K562 (cell line): ENCODE results near the gene RRAD. TPM values are rescaled to one million over a fixed set of nuclear protein-coding genes. Genes with fewer than 3 reads are reported as not detected.

Source experiments
- ARID1B ChIP-seq: fragments of 450-650 bp; IDR thresholded peaks from 2 replicates; pipeline ENCODE4 v1.6.1; 2016; ENCODE audit warnings: antibody characterized with exemption, mild to moderate bottlenecking, inconsistent platforms
- C11orf30 ChIP-seq: fragments of 450-650 bp; IDR thresholded peaks from 2 replicates; pipeline ENCODE4 v1.6.1; 2016; ENCODE audit warnings: low read depth, mild to moderate bottlenecking
- ILF3 ChIP-seq: fragments of 450-650 bp; IDR thresholded peaks from 2 replicates; pipeline ENCODE4 v1.6.1; 2018; ENCODE audit warnings: antibody characterized with exemption, mild to moderate bottlenecking, moderate library complexity, borderline replicate concordance
- KDM4B ChIP-seq, 2 experiments: fragments of 450-650 bp in 1 of 2; sonication (generic) in 1 of 2; IDR thresholded peaks; 2 replicates each; pipeline ENCODE4 v1.6.1; 2016 to 2017; ENCODE audit warnings: borderline replicate concordance in 2 of 2, antibody characterized with exemption in 1 of 2, low read depth in 1 of 2, mild to moderate bottlenecking in 1 of 2
- KLF13 ChIP-seq: fragments of 450-650 bp; IDR thresholded peaks from 2 replicates; pipeline ENCODE4 v1.6.1; 2016; ENCODE audit warnings: missing genetic modification characterization, low read depth, mild to moderate bottlenecking, missing compliant biosample characterization, moderate library complexity, borderline replicate concordance
- MTA3 ChIP-seq: fragments of 450-650 bp; formaldehyde crosslinking; IDR thresholded peaks from 2 replicates; pipeline ENCODE4 v1.6.1; 2017; ENCODE audit warnings: mild to moderate bottlenecking, borderline replicate concordance
- POLR2B ChIP-seq: fragments of 450-650 bp; IDR thresholded peaks from 2 replicates; pipeline ENCODE4 v1.6.1; 2018; ENCODE audit warnings: low read depth; ENCODE audit not compliant: partially characterized antibody
- PYGO2 ChIP-seq: fragments of 450-650 bp; IDR thresholded peaks from 2 replicates; pipeline ENCODE4 v1.6.1; 2016; ENCODE audit warnings: mild to moderate bottlenecking, missing genetic modification characterization, moderate library complexity, missing compliant biosample characterization
- TAF9B ChIP-seq: fragments of 450-650 bp; IDR thresholded peaks from 2 replicates; pipeline ENCODE4 v1.6.1; 2018; ENCODE audit warnings: mild to moderate bottlenecking; ENCODE audit not compliant: partially characterized antibody
- ZNF184 ChIP-seq: sonication (generic); formaldehyde crosslinking; IDR thresholded peaks from 2 replicates; pipeline ENCODE4 v1.5.0; 2020; ENCODE audit warnings: missing genetic modification reagents
- polyA plus RNA-seq, 8 experiments: library from polyadenylated mRNA; depleted of rRNA in 4 of 8; stranded (reverse) in 5 of 8; unstranded in 3 of 8; fragments of >200 nt; fragmentation: Nextera tagmentation in 2 of 8; fragmentation: Illumina TruSeq in 1 of 8; extraction: Ambion mirVana in 2 of 8; extraction: Trizol in 1 of 8; gene quantifications; 2 replicates each; pipeline versions ENCODE4 v1.2.1 to v1.2.3, GENCODE V29; 2011 to 2014; ENCODE audit warnings: inconsistent platforms in 1 of 8, missing spikeins in 1 of 8
- total RNA-seq, 7 experiments: library from RNA; depleted of rRNA in 6 of 7; stranded (reverse); fragments of >200 nt in 6 of 7; fragmentation: Illumina TruSeq in 2 of 7; extraction: Trizol in 2 of 7; gene quantifications; 2 replicates each; pipeline versions ENCODE4 v1.2.1 to v1.2.3, GENCODE V29; 2011 to 2021; ENCODE audit warnings: low replicate concordance in 1 of 7
- TF ChIP-seq, protein P1 (sequence below), 2 experiments: fragments of 450-650 bp in 1 of 2; sonication (generic) in 1 of 2; formaldehyde crosslinking in 1 of 2; IDR thresholded peaks; 2 replicates each; pipeline versions ENCODE4 v1.7.1 to v1.9.0; 2016 to 2022; ENCODE audit warnings: inconsistent platforms in 1 of 2, mild to moderate bottlenecking in 1 of 2, missing genetic modification reagents in 1 of 2
- TF ChIP-seq, protein P2 (sequence below): fragments of 450-650 bp; IDR thresholded peaks from 2 replicates; pipeline ENCODE4 v1.6.1; 2018; ENCODE audit not compliant: partially characterized antibody

RRAD gene
- total and polyA plus RNA-seq, 9 of the 15 experiments (the other 6 are each of a cell fraction or from before 2014, with no cell fraction given): 0.09 to 0.20 (median 0.13) TPM; not detected in 5

DNA sequence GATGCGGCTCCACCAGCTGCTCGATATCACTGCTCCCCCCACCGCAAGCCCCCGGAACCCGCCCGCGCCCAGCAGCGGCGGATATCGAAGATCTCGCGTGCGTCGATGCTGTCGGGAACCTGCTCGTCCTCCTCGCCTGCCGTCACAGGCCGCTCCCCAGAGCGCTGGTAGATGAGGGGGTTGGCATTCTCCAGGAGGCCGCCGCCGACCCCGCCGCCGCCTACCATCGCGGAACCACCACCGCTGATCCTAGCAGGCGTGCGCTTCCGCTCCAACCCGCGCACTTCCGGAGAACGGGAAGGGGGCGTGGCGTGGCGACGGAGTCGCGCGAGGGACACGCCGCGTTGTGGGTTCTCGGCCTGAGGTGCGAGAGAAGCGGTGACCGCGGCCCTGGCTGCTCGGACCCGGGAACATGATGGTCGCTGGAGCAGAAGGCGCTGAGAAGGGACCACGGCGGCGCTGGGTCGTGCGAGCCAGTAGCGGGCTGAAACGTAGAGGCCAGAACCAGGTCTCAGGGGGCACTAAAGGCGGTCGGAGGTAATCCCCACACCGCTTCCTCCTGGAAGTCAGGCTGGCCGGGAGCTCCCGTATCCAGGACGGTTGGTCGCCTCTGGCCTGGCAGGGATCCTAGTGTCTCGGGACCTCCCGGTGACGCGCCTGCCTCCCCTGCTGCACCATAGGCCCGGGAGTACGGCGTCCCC lies 9.0 kb upstream of the RRAD start, which contains the start of gene CIAO2B (continued):
- TF ChIP-seq, protein P1, sequence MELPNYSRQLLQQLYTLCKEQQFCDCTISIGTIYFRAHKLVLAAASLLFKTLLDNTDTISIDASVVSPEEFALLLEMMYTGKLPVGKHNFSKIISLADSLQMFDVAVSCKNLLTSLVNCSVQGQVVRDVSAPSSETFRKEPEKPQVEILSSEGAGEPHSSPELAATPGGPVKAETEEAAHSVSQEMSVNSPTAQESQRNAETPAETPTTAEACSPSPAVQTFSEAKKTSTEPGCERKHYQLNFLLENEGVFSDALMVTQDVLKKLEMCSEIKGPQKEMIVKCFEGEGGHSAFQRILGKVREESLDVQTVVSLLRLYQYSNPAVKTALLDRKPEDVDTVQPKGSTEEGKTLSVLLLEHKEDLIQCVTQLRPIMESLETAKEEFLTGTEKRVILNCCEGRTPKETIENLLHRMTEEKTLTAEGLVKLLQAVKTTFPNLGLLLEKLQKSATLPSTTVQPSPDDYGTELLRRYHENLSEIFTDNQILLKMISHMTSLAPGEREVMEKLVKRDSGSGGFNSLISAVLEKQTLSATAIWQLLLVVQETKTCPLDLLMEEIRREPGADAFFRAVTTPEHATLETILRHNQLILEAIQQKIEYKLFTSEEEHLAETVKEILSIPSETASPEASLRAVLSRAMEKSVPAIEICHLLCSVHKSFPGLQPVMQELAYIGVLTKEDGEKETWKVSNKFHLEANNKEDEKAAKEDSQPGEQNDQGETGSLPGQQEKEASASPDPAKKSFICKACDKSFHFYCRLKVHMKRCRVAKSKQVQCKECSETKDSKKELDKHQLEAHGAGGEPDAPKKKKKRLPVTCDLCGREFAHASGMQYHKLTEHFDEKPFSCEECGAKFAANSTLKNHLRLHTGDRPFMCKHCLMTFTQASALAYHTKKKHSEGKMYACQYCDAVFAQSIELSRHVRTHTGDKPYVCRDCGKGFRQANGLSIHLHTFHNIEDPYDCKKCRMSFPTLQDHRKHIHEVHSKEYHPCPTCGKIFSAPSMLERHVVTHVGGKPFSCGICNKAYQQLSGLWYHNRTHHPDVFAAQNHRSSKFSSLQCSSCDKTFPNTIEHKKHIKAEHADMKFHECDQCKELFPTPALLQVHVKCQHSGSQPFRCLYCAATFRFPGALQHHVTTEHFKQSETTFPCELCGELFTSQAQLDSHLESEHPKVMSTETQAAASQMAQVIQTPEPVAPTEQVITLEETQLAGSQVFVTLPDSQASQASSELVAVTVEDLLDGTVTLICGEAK (IDR thresholded peaks at IDR 0.05): peak; percentile 96
- TF ChIP-seq, protein P1 (CRISPR knock-in tag; IDR thresholded peaks at IDR 0.05): no peak
- TF ChIP-seq KLF13 (tag): peak; percentile 95; the same call in 1 of the 2 replicates
- TF ChIP-seq, protein P2, sequence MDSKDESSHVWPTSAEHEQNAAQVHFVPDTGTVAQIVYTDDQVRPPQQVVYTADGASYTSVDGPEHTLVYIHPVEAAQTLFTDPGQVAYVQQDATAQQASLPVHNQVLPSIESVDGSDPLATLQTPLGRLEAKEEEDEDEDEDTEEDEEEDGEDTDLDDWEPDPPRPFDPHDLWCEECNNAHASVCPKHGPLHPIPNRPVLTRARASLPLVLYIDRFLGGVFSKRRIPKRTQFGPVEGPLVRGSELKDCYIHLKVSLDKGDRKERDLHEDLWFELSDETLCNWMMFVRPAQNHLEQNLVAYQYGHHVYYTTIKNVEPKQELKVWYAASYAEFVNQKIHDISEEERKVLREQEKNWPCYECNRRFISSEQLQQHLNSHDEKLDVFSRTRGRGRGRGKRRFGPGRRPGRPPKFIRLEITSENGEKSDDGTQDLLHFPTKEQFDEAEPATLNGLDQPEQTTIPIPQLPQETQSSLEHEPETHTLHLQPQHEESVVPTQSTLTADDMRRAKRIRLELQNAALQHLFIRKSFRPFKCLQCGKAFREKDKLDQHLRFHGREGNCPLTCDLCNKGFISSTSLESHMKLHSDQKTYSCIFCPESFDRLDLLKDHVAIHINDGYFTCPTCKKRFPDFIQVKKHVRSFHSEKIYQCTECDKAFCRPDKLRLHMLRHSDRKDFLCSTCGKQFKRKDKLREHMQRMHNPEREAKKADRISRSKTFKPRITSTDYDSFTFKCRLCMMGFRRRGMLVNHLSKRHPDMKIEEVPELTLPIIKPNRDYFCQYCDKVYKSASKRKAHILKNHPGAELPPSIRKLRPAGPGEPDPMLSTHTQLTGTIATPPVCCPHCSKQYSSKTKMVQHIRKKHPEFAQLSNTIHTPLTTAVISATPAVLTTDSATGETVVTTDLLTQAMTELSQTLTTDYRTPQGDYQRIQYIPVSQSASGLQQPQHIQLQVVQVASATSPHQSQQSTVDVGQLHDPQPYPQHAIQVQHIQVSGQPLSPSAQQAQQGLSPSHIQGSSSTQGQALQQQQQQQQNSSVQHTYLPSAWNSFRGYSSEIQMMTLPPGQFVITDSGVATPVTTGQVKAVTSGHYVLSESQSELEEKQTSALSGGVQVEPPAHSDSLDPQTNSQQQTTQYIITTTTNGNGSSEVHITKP: peak; percentile 16
- no peak for TF ChIP-seq PYGO2 (tag)
- TF ChIP-seq C11orf30: peak; percentile 88
- no peak for TF ChIP-seq ILF3
- TF ChIP-seq MTA3: peak; percentile 99
- TF ChIP-seq POLR2B: peak; percentile 75
- TF ChIP-seq ARID1B: peak; percentile 15; the same call in 1 of the 2 replicates
- TF ChIP-seq TAF9B: peak; percentile 55
- TF ChIP-seq ZNF184 (CRISPR knock-in tag): no peak
- TF ChIP-seq KDM4B (IDR thresholded peaks at IDR 0.05; ENCODE audit: borderline replicate concordance in 2 of 2, low read depth in 1 of 2): peak in 1 of 2 experiments; percentile 68; a peak in 1 of 4 replicates
